GM18505 (cell line): ENCODE data around the gene PLCB3.
A peak's percentile ranks its signal among the peaks of the same experiment; 100 is the strongest.

Source experiments
- ATAC-seq: cut with Tn5 transposase; IDR thresholded peaks from one replicate; pipeline ENCODE4 v1.9.1; 2021; ENCODE audit not compliant: unreplicated experiment
- POLR2A ChIP-seq: IDR thresholded peaks from 4 replicates; pipeline ENCODE4 v1.6.1; 2011; ENCODE audit warnings: borderline replicate concordance; ENCODE audit not compliant: insufficient read depth, insufficient read length; ENCODE audit errors: extremely low read depth

The PLCB3 gene

GRCh38 chr11:64316672-64317324 lies 65.5 kb downstream of the PLCB3 start:
- ATAC-seq = peak; percentile 4
- no peak for TF ChIP-seq POLR2A

- TF ChIP-seq POLR2A = peak; percentile 91
- ATAC-seq = peak; percentile 48
These were observed 66.1 kb downstream of the PLCB3 start, which contains the start of gene TRMT112 for GRCh38 chr11:64317325-64317960. TSS of gene TRMT112 (minus strand) at chr11:64317559. CDS start at chr11:64317526, 33 bp downstream.

- TF ChIP-seq POLR2A = peak; percentile 79
- peak; percentile 70 for ATAC-seq
These were observed 66.8 kb downstream of the PLCB3 start, which contains the start of gene PRDX5 for GRCh38 chr11:64317961-64318765. TSS of gene PRDX5 (plus strand) at chr11:64318121. CDS start at chr11:64318216, 95 bp downstream.
